Loucy (cell line): ENCODE results near the gene TRPM3.

Source experiments
- CTCF ChIP-seq: fragments of 200-600 bp; sonication (generic); conservative IDR thresholded peaks from 2 replicates; pipeline ENCODE4 v1.5.1; 2014; ENCODE audit warnings: mild to moderate bottlenecking, antibody characterized with exemption, low read length
- EZH2phosphoT487 ChIP-seq: fragments of 200-600 bp; IDR thresholded peaks from 2 replicates; pipeline ENCODE4 v1.6.1; 2018; ENCODE audit warnings: antibody characterized with exemption, mild to moderate bottlenecking, moderate library complexity, borderline replicate concordance

GRCh38 chr9:70893580-70894122 is 227.8 kb downstream of the TRPM3 start:
- TF ChIP-seq CTCF, result no peak
- no peak for TF ChIP-seq EZH2phosphoT487
